SU-DHL-6 (cell line): ENCODE measurements around the gene ERFL.

Experiments
- H2AFZ ChIP-seq: fragments of 200-600 bp; sonication (generic); 2 replicates; pipeline ENCODE4 v1.6.1; 2014; ENCODE audit warnings: low read depth, mild to moderate bottlenecking, moderate library complexity, mixed read lengths, antibody characterized with exemption, low read length; ENCODE audit not compliant: severe bottlenecking
- H3F3A ChIP-seq: fragments of 200-600 bp; shearing (Covaris generic); 2 replicates; pipeline ENCODE4 v1.6.0; 2016; ENCODE audit warnings: antibody characterized with exemption, mild to moderate bottlenecking; ENCODE audit not compliant: insufficient read depth
- H3K27ac ChIP-seq: fragments of 200-600 bp; sonication (generic); 2 replicates; pipeline ENCODE4 v1.5.1; 2016; ENCODE audit warnings: low read depth, mild to moderate bottlenecking, low read length, moderate library complexity, mixed read lengths
- H3K27me3 ChIP-seq: fragments of 200-600 bp; sonication (generic), shearing (Covaris generic); 2 replicates; pipeline ENCODE4 v1.6.0; 2014; ENCODE audit warnings: mild to moderate bottlenecking, low read length
- H3K36me3 ChIP-seq: fragments of 200-600 bp; sonication (generic); 2 replicates; pipeline ENCODE4 v1.6.1; 2014; ENCODE audit warnings: mild to moderate bottlenecking, low read length, mixed read lengths
- H3K4me2 ChIP-seq: fragments of 300-600, 200-600 bp; shearing (Covaris generic), sonication (generic); 2 replicates; pipeline ENCODE4 v1.6.0; 2014; ENCODE audit warnings: low read length, low read depth, mild to moderate bottlenecking; ENCODE audit not compliant: poor library complexity, severe bottlenecking
- H3K4me3 ChIP-seq: fragments of 200-600 bp; sonication (generic); 2 replicates; pipeline ENCODE4 v1.5.1; 2014; ENCODE audit warnings: antibody characterized with exemption, low read length, mild to moderate bottlenecking, mixed read lengths; ENCODE audit not compliant: insufficient read depth, poor library complexity, severe bottlenecking
- H3K79me2 ChIP-seq: fragments of 200-600 bp; sonication (generic); 2 replicates; pipeline ENCODE4 v1.6.1; 2014; ENCODE audit warnings: mild to moderate bottlenecking, low read length, moderate library complexity; ENCODE audit not compliant: insufficient read depth
- H3K9ac ChIP-seq: fragments of 200-600 bp; sonication (generic); 2 replicates; pipeline ENCODE4 v1.7.0; 2014; ENCODE audit warnings: mild to moderate bottlenecking, low read length
- H3K9me2 ChIP-seq: fragments of 200-600 bp; sonication (generic); replicated peaks from 2 replicates; pipeline ENCODE4 v1.6.1; 2014; ENCODE audit warnings: low read length; ENCODE audit not compliant: insufficient read depth
- H3K9me3 ChIP-seq: fragments of 200-600 bp; sonication (generic); 2 replicates; pipeline ENCODE4 v1.6.1; 2014; ENCODE audit warnings: low read length, mixed read lengths; ENCODE audit not compliant: insufficient read depth
- H4K20me1 ChIP-seq: fragments of 200-600 bp; sonication (generic); 2 replicates; pipeline ENCODE4 v1.6.1; 2014; ENCODE audit warnings: low read depth, mild to moderate bottlenecking, antibody characterized with exemption, low read length, moderate library complexity, mixed read lengths
- CTCF ChIP-seq: fragments of 200-600 bp; sonication (generic); IDR thresholded peaks from one replicate; pipeline ENCODE4 v1.5.1; 2017; ENCODE audit warnings: antibody characterized with exemption, mild to moderate bottlenecking, low read length, moderate library complexity; ENCODE audit not compliant: insufficient read depth, poor library complexity, severe bottlenecking
- EZH2phosphoT487 ChIP-seq: fragments of 200-600 bp; sonication (generic), shearing (Covaris generic); conservative IDR thresholded peaks from 2 replicates; pipeline ENCODE4 v1.6.1; 2018; ENCODE audit warnings: mild to moderate bottlenecking, antibody characterized with exemption, low read length, moderate library complexity, mixed read lengths

ERFL gene

GRCh38 chr19:41937525-41938468 is 9.5 kb upstream of the ERFL start:
- Histone ChIP-seq H3K9me2 (no peaks in the 10 kb centered on the region), H3K4me3 (peak overlapping the region; percentile 50), H3K27ac (peak overlapping the region; percentile 99), H3K27me3 (no peaks in the 10 kb centered on the region), H3F3A (peaks cover 62% of the 10 kb centered on the region), H3K36me3 (no peaks in the 10 kb centered on the region), H3K79me2 (peaks cover 4% of the 10 kb centered on the region; the same call in 1 of the 2 replicates), H4K20me1 (no peaks in the 10 kb centered on the region), H2AFZ (no peak overlapping the region), H3K9ac (peak overlapping the region; percentile 81), H3K9me3 (no peaks in the 10 kb centered on the region), H3K4me2 (peak overlapping the region; percentile 84)
- TF ChIP-seq CTCF (no peak), EZH2phosphoT487 (no peak)

- H3K27ac ChIP-seq: peak overlapping the region; percentile 99
- peaks cover 4% of the 10 kb centered on the region; the same call in 1 of the 2 replicates for H3K79me2 ChIP-seq
- TF ChIP-seq EZH2phosphoT487 (no peak), CTCF (no peak)
- H3F3A ChIP-seq: peaks cover 59% of the 10 kb centered on the region
- no peaks in the 10 kb centered on the region for H4K20me1 ChIP-seq
- no peaks in the 10 kb centered on the region for H3K27me3 ChIP-seq
- H3K36me3 ChIP-seq: no peaks in the 10 kb centered on the region
- H3K9me3 ChIP-seq: no peaks in the 10 kb centered on the region
- H3K9me2 ChIP-seq: no peaks in the 10 kb centered on the region
- H3K4me2 ChIP-seq: peak overlapping the region; percentile 84
- no peak overlapping the region for H2AFZ ChIP-seq
- H3K4me3 ChIP-seq: peak overlapping the region; percentile 50
- H3K9ac ChIP-seq: peak overlapping the region; percentile 81
Measured at GRCh38 chr19:41936961-41937360, 8.7 kb upstream of the ERFL start.

DNA sequence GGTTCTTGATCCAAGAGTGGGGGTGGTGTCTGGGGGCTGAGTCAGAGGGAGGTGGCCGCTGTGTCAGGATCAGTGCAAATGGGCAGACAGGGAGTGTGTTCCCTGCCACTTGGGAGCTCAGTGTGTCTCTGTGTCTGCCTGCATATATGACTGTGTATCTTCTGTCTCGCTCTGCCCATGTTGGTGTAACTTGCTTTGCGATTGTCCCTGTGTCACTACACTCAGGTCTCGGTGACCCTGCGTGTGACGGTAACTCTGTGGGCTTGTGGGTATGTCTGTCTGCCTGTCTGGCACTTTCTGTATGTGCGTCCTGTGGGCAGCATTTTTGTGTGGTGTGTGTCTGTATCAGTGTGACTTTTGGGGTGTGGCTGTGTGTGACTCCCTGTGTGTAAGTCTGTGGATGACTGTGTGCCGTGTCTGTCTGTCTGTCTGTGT is 8.2 kb upstream of the ERFL start:
- H3K9ac ChIP-seq: peak overlapping the region; percentile 81
- H3K9me3 ChIP-seq: no peaks in the 10 kb centered on the region
- no peaks in the 10 kb centered on the region for H3K27me3 ChIP-seq
- peaks cover 54% of the 10 kb centered on the region for H3F3A ChIP-seq
- TF ChIP-seq CTCF (no peak), EZH2phosphoT487 (no peak)
- H3K4me3 ChIP-seq: peak overlapping the region; percentile 50
- H3K9me2 ChIP-seq: no peaks in the 10 kb centered on the region
- no peaks in the 10 kb centered on the region for H4K20me1 ChIP-seq
- H2AFZ ChIP-seq: no peak overlapping the region
- no peaks in the 10 kb centered on the region for H3K36me3 ChIP-seq
- peaks cover 4% of the 10 kb centered on the region; the same call in 1 of the 2 replicates for H3K79me2 ChIP-seq
- H3K27ac ChIP-seq: peak overlapping the region; percentile 99
- H3K4me2 ChIP-seq: peak overlapping the region; percentile 84
